K562 (cell line): ENCODE measurements around the gene USP20. TPM values are rescaled to one million over a fixed set of nuclear protein-coding genes. Genes with fewer than 3 reads are reported as not detected.

Source experiments
- BACH1 ChIP-seq: fragments of 200-800 bp; sonication (Bioruptor generic); IDR thresholded peaks from 2 replicates; pipeline ENCODE4 v1.6.1; 2016; ENCODE audit warnings: missing genetic modification characterization, missing compliant biosample characterization
- E2F4 ChIP-seq: sonication (generic); formaldehyde crosslinking; IDR thresholded peaks from 2 replicates; pipeline ENCODE4 v1.8.0; 2022; ENCODE audit warnings: mild to moderate bottlenecking, low read depth, missing genetic modification reagents
- EP300 ChIP-seq: IDR thresholded peaks from 2 replicates; pipeline ENCODE4 v1.6.1; 2012; ENCODE audit warnings: low read length, improper control_type of control experiment
- HIVEP1 ChIP-seq: fragments of 250-450 bp; sonication (Bioruptor Pico); IDR thresholded peaks from 2 replicates; pipeline ENCODE4 v1.4.0; 2020; ENCODE audit warnings: mild to moderate bottlenecking
- KDM2B ChIP-seq: fragments of 250-450 bp; sonication (Bioruptor Pico); IDR thresholded peaks from 2 replicates; pipeline ENCODE4 v1.8.0; 2021; ENCODE audit warnings: mild to moderate bottlenecking, moderate library complexity
- MCM5 ChIP-seq: fragments of 450-650 bp; IDR thresholded peaks from 2 replicates; pipeline ENCODE4 v1.6.1; 2016; ENCODE audit warnings: low read depth
- MXD1 ChIP-seq: fragments of 250-450 bp; sonication (Bioruptor Pico); IDR thresholded peaks from 2 replicates; pipeline ENCODE4 v1.8.0; 2021; ENCODE audit warnings: borderline replicate concordance, mild to moderate bottlenecking, moderate library complexity; ENCODE audit not compliant: poor library complexity, severe bottlenecking
- PCBP1 ChIP-seq: fragments of 200-400 bp; formaldehyde crosslinking; IDR thresholded peaks from 2 replicates; pipeline ENCODE4 v1.6.1; 2018; ENCODE audit warnings: mild to moderate bottlenecking, low read depth, low read length; ENCODE audit not compliant: poor library complexity, severe bottlenecking
- PHF20 ChIP-seq: fragments of 450-650 bp; IDR thresholded peaks from 2 replicates; pipeline ENCODE4 v1.6.1; 2018; ENCODE audit not compliant: partially characterized antibody
- PTRF ChIP-seq: fragments of 450-650 bp; IDR thresholded peaks from 2 replicates; pipeline ENCODE4 v1.6.1; 2016; ENCODE audit warnings: mild to moderate bottlenecking, missing genetic modification characterization, missing compliant biosample characterization
- RFX7 ChIP-seq: fragments of 250-450 bp; sonication (Bioruptor Pico); IDR thresholded peaks from 2 replicates; pipeline ENCODE4 v1.5.1; 2021; ENCODE audit warnings: mild to moderate bottlenecking
- RUNX1 ChIP-seq: sonication (generic); IDR thresholded peaks from 2 replicates; pipeline ENCODE4 v1.6.1; 2016; ENCODE audit warnings: antibody characterized with exemption, low read depth
- SMAD4 ChIP-seq: fragments of 250-450 bp; sonication (Bioruptor Pico); conservative IDR thresholded peaks from 2 replicates; pipeline ENCODE4 v1.8.0; 2021; ENCODE audit warnings: inconsistent platforms, mild to moderate bottlenecking, moderate library complexity
- SNAPC5 ChIP-seq: fragments of 250-450 bp; sonication (Bioruptor Pico); IDR thresholded peaks from 2 replicates; pipeline ENCODE4 v1.8.0; 2021; ENCODE audit warnings: moderate library complexity, mild to moderate bottlenecking, inconsistent platforms
- THAP7 ChIP-seq: fragments of 250-450 bp; sonication (Bioruptor Pico); IDR thresholded peaks from 2 replicates; pipeline ENCODE4 v1.5.0; 2021
- UBTF ChIP-seq, 2 experiments: IDR thresholded peaks; 2 replicates each; pipeline ENCODE4 v1.6.1; 2012; ENCODE audit warnings: improper control_type of control experiment in 2 of 2, low read depth in 2 of 2, low read length in 2 of 2, borderline replicate concordance in 1 of 2
- XRCC3 ChIP-seq: fragments of 450-650 bp; IDR thresholded peaks from 2 replicates; pipeline ENCODE4 v1.6.1; 2017; ENCODE audit warnings: mild to moderate bottlenecking, moderate library complexity
- ZBTB33 ChIP-seq: sonication (generic); formaldehyde crosslinking; IDR thresholded peaks from 2 replicates; pipeline ENCODE4 v1.8.1; 2023; ENCODE audit warnings: mild to moderate bottlenecking, missing genetic modification reagents
- ZFPM2 ChIP-seq: fragments of 250-450 bp; sonication (Bioruptor Pico); IDR thresholded peaks from 2 replicates; pipeline ENCODE4 v1.5.1; 2022; ENCODE audit warnings: mild to moderate bottlenecking
- ZNF124 ChIP-seq: sonication (generic); formaldehyde crosslinking; IDR thresholded peaks from 2 replicates; pipeline ENCODE4 v1.8.1; 2022; ENCODE audit warnings: missing genetic modification reagents
- ZNF3 ChIP-seq: fragments of 250-450 bp; sonication (Bioruptor Pico); IDR thresholded peaks from 2 replicates; pipeline ENCODE4 v1.5.0; 2021; ENCODE audit warnings: mild to moderate bottlenecking, moderate library complexity
- ZNF384 ChIP-seq: IDR thresholded peaks from 2 replicates; pipeline ENCODE4 v1.6.1; 2012; ENCODE audit warnings: low read depth, low read length, improper control_type of control experiment
- polyA plus RNA-seq, 8 experiments: library from polyadenylated mRNA; depleted of rRNA in 4 of 8; stranded (reverse) in 5 of 8; unstranded in 3 of 8; fragments of >200 nt; fragmentation: Nextera tagmentation in 2 of 8; fragmentation: Illumina TruSeq in 1 of 8; extraction: Ambion mirVana in 2 of 8; extraction: Trizol in 1 of 8; gene quantifications; 2 replicates each; pipeline versions ENCODE4 v1.2.1 to v1.2.3, GENCODE V29; 2011 to 2014; ENCODE audit warnings: inconsistent platforms in 1 of 8, missing spikeins in 1 of 8
- total RNA-seq, 7 experiments: library from RNA; depleted of rRNA in 6 of 7; stranded (reverse); fragments of >200 nt in 6 of 7; fragmentation: Illumina TruSeq in 2 of 7; extraction: Trizol in 2 of 7; gene quantifications; 2 replicates each; pipeline versions ENCODE4 v1.2.1 to v1.2.3, GENCODE V29; 2011 to 2021; ENCODE audit warnings: low replicate concordance in 1 of 7

USP20 gene
- total and polyA plus RNA-seq, 9 of the 15 experiments (the other 6 are each of a cell fraction or from before 2014, with no cell fraction given), result 1.9 to 136 (median 49.1) TPM

- no peak for TF ChIP-seq SNAPC5
- TF ChIP-seq PCBP1, result no peak
- TF ChIP-seq KDM2B (CRISPR knock-in tag), result no peak
- no peak for TF ChIP-seq ZNF3 (CRISPR knock-in tag)
- TF ChIP-seq E2F4, result no peak
- TF ChIP-seq SMAD4 (CRISPR knock-in tag), result peak; percentile 72
- TF ChIP-seq MXD1 (CRISPR knock-in tag), result no peak
- TF ChIP-seq HIVEP1 (CRISPR knock-in tag), result 0 out of 2 replicates have a peak, but pooled peaks have one; percentile 21
- TF ChIP-seq PHF20, result no peak
- no peak for TF ChIP-seq PTRF (tag)
- no peak for TF ChIP-seq ZFPM2 (CRISPR knock-in tag)
- 0 out of 2 replicates have a peak, but pooled peaks have one; percentile 69 for TF ChIP-seq ZBTB33 (CRISPR knock-in tag)
- TF ChIP-seq ZNF124 (CRISPR knock-in tag), result no peak
- TF ChIP-seq RFX7 (CRISPR knock-in tag), result no peak
- TF ChIP-seq ZNF384, result peak; percentile 72; the same call in 1 of the 2 replicates
- peak; percentile 75 for TF ChIP-seq EP300
- TF ChIP-seq UBTF (IDR thresholded peaks at IDR 0.05; ENCODE audit: borderline replicate concordance in 1 of 2, low read depth in 2 of 2, low read length in 2 of 2), result no peak
- 0 out of 2 replicates have a peak, but pooled peaks have one; percentile 50 for TF ChIP-seq BACH1 (tag)
- no peak for TF ChIP-seq RUNX1
- no peak for TF ChIP-seq THAP7
- TF ChIP-seq MCM5, result no peak
- TF ChIP-seq XRCC3, result no peak
Measured at GRCh38 chr9:129895376-129896268, 60.4 kb downstream of the USP20 start (continued).
